ENCODE measurements around the gene TMEM154.

The TMEM154 gene

GRCh38 chr4:152663203-152664066 is 16.4 kb downstream of the TMEM154 start:
- no peak for TF ChIP-seq Cebpa-rat (IDR thresholded peaks at IDR 0.05)
- H4K20me1 ChIP-seq: no peaks in the 10 kb centered on the region
- H3K9me3 ChIP-seq (replicated peaks in 1 of 11): peaks cover 5 to 17% (median 11%) of the 10 kb centered on the region in 11 experiments
- H3K4me2 ChIP-seq: peak overlapping the region; percentile 24 to 62 (median 48); a peak in 19 of 22 replicates
- peaks cover 13 to 22% (median 17%) of the 10 kb centered on the region in 10 experiments; a peak in 19 of 20 replicates for H3K4me1 ChIP-seq
- no peaks in the 10 kb centered on the region for H3K27me3 ChIP-seq
- no peak overlapping the region for H3K9ac ChIP-seq
- H3K27ac ChIP-seq: peak overlapping the region in 1 of 11 experiments; percentile 4; a peak in 2 of 22 replicates
- H3K4me3 ChIP-seq: no peak overlapping the region
- 0 out of 22 replicates have a peak, but pooled peaks cover 0 to 1% (median 0%) of the 10 kb centered on the region in 11 experiments for H3K36me3 ChIP-seq

GRCh38 chr4:152661649-152662048 is 18.1 kb downstream of the TMEM154 start:
- Histone ChIP-seq H3K27ac (no peak overlapping the region), H3K9ac (no peak overlapping the region), H3K36me3 (peaks cover 0 to 9% (median 0%) of the 10 kb centered on the region in 11 experiments; a peak in 1 of 22 replicates), H3K4me2 (no peak overlapping the region), H3K9me3 (replicated peaks in 1 of 11) (peaks cover 23 to 35% (median 29%) of the 10 kb centered on the region in 11 experiments), H3K27me3 (no peaks in the 10 kb centered on the region), H3K4me3 (no peak overlapping the region), H4K20me1 (no peaks in the 10 kb centered on the region), H3K4me1 (peaks cover 13 to 22% (median 17%) of the 10 kb centered on the region in 10 experiments; a peak in 19 of 20 replicates)
- no peak for TF ChIP-seq Cebpa-rat (IDR thresholded peaks at IDR 0.05)

DNA sequence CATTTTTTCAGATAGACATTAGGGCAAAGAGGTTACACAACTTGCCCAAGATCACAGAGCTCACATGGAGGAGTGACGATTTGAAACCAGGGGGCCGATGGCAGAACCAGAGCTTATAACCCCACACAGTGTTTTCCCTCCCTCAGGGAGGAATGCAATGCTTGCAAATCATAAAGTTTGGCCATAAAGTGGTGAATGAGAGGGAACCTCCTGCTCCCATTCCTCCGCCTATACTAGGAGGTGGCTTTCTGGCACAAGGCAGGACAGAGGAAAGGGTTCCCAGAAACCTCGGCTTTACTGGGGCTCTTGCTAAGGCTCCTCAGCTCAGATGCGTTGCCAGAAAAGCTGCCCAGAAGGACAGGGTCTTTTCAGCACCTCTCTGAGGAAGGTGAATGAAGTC is 19.3 kb downstream of the TMEM154 start:
- H3K9me3 ChIP-seq (replicated peaks in 1 of 11): peaks cover 34 to 46% (median 39%) of the 10 kb centered on the region in 11 experiments
- H4K20me1 ChIP-seq: no peaks in the 10 kb centered on the region
- no peak overlapping the region for H3K27ac ChIP-seq
- TF ChIP-seq Cebpa-rat (IDR thresholded peaks at IDR 0.05): no peak
- H3K4me3 ChIP-seq: no peak overlapping the region
- H3K4me1 ChIP-seq: peaks cover 13 to 22% (median 17%) of the 10 kb centered on the region in 10 experiments; a peak in 19 of 20 replicates
- H3K27me3 ChIP-seq: no peaks in the 10 kb centered on the region
- peaks cover 0 to 9% (median 0%) of the 10 kb centered on the region in 11 experiments; a peak in 2 of 22 replicates for H3K36me3 ChIP-seq
- H3K9ac ChIP-seq: no peak overlapping the region
- no peak overlapping the region for H3K4me2 ChIP-seq

- Histone ChIP-seq H3K27ac (no peak overlapping the region), H3K4me1 (peaks cover 13 to 22% (median 17%) of the 10 kb centered on the region in 10 experiments; a peak in 19 of 20 replicates), H4K20me1 (no peaks in the 10 kb centered on the region), H3K4me3 (no peak overlapping the region), H3K9me3 (replicated peaks in 1 of 11) (peaks cover 41 to 53% (median 45%) of the 10 kb centered on the region in 11 experiments), H3K36me3 (peaks cover 0 to 9% (median 0%) of the 10 kb centered on the region in 11 experiments; a peak in 2 of 22 replicates), H3K9ac (no peak overlapping the region), H3K27me3 (no peaks in the 10 kb centered on the region), H3K4me2 (no peak overlapping the region)
- no peak for TF ChIP-seq Cebpa-rat (IDR thresholded peaks at IDR 0.05)
Observed at GRCh38 chr4:152659806-152660205, 20.0 kb downstream of the TMEM154 start.

- no peaks in the 10 kb centered on the region for H3K27me3 ChIP-seq
- no peak overlapping the region for H3K4me2 ChIP-seq
- H3K36me3 ChIP-seq: peaks cover 0 to 9% (median 0%) of the 10 kb centered on the region in 11 experiments; a peak in 2 of 22 replicates
- peaks cover 41 to 49% (median 45%) of the 10 kb centered on the region in 11 experiments for H3K9me3 ChIP-seq (replicated peaks in 1 of 11)
- H3K9ac ChIP-seq: no peak overlapping the region
- peaks cover 3 to 11% (median 5%) of the 10 kb centered on the region in 10 experiments; a peak in 18 of 20 replicates for H3K4me1 ChIP-seq
- TF ChIP-seq Cebpa-rat (IDR thresholded peaks at IDR 0.05): no peak
- no peak overlapping the region for H3K4me3 ChIP-seq
- no peaks in the 10 kb centered on the region for H4K20me1 ChIP-seq
- no peak overlapping the region for H3K27ac ChIP-seq
Observed at GRCh38 chr4:152657657-152658056, 22.1 kb downstream of the TMEM154 start.

- H3K36me3 ChIP-seq: peaks cover 0 to 9% (median 0%) of the 10 kb centered on the region in 11 experiments; a peak in 2 of 22 replicates
- no peaks in the 10 kb centered on the region for H3K27me3 ChIP-seq
- 0 out of 20 replicates have a peak, but pooled peaks cover 0 to 7% (median 0%) of the 10 kb centered on the region in 10 experiments for H3K4me1 ChIP-seq
- H3K4me3 ChIP-seq: no peak overlapping the region
- H3K4me2 ChIP-seq: no peak overlapping the region
- no peak overlapping the region for H3K9ac ChIP-seq
- TF ChIP-seq Cebpa-rat (IDR thresholded peaks at IDR 0.05): no peak
- H3K9me3 ChIP-seq (replicated peaks in 1 of 11): peaks cover 41 to 48% (median 45%) of the 10 kb centered on the region in 11 experiments
- no peak overlapping the region for H3K27ac ChIP-seq
- no peaks in the 10 kb centered on the region for H4K20me1 ChIP-seq
Observed at GRCh38 chr4:152655272-152656129, 24.3 kb downstream of the TMEM154 start.

DNA sequence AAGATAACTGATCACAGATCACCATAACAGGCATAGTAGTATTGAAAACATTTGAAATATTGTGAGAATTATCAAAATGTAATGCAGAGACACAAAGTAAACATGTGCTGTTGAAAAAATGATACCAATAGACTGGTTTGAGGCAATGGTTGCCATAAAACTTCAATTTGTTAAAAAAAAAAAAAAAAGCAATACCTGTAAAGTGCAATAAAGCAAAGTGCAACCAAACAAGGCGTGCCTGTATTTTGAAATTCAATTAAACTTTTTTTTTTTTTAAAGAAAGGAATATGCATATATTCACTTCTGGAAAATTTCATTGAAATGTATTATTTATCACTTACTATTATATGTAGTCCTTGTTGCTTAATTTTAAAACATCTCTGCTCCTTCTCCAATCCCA is 27.7 kb downstream of the TMEM154 start:
- Histone ChIP-seq H3K27ac (no peak overlapping the region), H4K20me1 (no peaks in the 10 kb centered on the region), H3K4me1 (no peaks in the 10 kb centered on the region), H3K4me2 (no peak overlapping the region), H3K27me3 (no peaks in the 10 kb centered on the region), H3K9ac (no peak overlapping the region), H3K9me3 (replicated peaks in 1 of 11) (peaks cover 20 to 25% (median 22%) of the 10 kb centered on the region in 11 experiments), H3K36me3 (peaks cover 0 to 7% (median 0%) of the 10 kb centered on the region in 11 experiments; a peak in 2 of 22 replicates), H3K4me3 (no peak overlapping the region)
- no peak for TF ChIP-seq Cebpa-rat (IDR thresholded peaks at IDR 0.05)

GRCh38 chr4:152651473-152652060 is 28.2 kb downstream of the TMEM154 start:
- no peaks in the 10 kb centered on the region for H3K4me1 ChIP-seq
- H3K4me2 ChIP-seq: no peak overlapping the region
- TF ChIP-seq Cebpa-rat (IDR thresholded peaks at IDR 0.05): no peak
- H3K4me3 ChIP-seq: no peak overlapping the region
- H3K36me3 ChIP-seq: peaks cover 0 to 7% (median 0%) of the 10 kb centered on the region in 11 experiments; a peak in 1 of 22 replicates
- H4K20me1 ChIP-seq: no peaks in the 10 kb centered on the region
- H3K9me3 ChIP-seq (replicated peaks in 1 of 11): peaks cover 14 to 20% (median 17%) of the 10 kb centered on the region in 11 experiments
- no peak overlapping the region for H3K27ac ChIP-seq
- H3K27me3 ChIP-seq: no peaks in the 10 kb centered on the region
- H3K9ac ChIP-seq: no peak overlapping the region

All from BLaER1 treated with 17β-estradiol and CSF1 and Interleukin-3, amounts not matched to agents 10 nM and 100 nM (cell line).